Activated CD4-positive, alpha-beta T cell treated with anti-CD3 and anti-CD28 coated beads, Interleukin-2, Interleukin-6, amounts not matched to agents 100 ng/mL and 50 ng/mL, durations not matched to agents 16 hours and 8 hours (primary cell): ENCODE measurements around the gene ASTN2.
"Not testable (repeated sequence)": the region's sequence is repeated elsewhere in the genome, so short reads cannot be mapped to it uniquely, and the experiment has no call there.

ENCODE experiments used
- DNase-seq: peaks from one replicate; pipeline ENCODE4 v3.0.0-alpha.2; 2020

Gene ASTN2

DNA sequence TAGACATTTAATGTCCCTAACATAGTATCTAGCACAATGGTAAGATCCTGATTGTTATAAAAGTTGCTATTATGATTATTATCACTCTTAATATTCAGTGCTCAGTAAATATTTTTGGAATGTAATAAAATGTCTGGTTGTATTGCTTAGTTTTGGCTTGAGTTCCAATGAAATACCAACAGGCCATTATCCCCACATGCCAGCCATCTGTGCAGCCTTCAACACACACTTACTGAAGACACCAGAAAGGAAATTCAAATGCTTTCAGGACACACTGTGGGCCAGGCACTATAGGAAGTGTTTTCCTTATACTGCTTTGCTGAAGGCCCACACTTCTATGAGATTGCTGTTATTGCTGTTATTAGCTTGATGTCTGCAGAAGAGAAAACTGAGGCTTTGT is 570.2 kb downstream of the ASTN2 start:
- DNase-seq: no peak

DNA sequence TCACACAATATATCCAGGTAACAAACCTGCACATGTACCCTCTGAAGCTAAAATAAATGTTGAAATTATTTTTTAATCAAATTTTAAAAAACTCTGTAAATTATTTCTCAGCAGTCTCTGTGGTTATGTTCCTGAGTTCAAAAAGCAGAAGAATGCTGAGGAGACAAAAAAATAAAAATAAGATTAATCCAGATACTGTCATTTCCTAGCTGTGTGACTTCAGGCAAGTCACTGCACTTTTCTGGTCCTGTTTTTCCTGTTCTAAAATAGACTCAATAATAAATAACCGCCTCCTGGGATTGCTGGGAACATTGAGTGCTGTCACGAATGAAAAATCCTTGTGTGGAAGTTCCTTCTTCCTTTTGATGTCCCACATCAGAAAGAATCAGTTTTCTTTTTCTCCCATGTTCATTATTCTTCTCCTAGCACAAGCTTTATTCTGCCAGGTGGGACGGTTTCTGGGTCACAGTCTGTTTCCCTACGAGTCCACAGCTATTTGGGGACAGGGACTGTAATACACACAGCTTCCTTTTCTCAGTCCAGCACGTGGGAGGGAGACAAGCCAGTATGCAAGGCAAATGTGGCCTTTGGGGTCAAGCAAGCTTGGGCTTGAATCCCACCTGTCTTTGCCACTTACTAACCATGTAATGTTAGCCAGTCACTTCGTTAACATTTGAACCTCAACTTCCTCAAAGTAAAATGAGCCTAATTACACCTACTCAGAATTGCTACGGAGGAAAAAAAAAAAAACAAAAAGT is 570.8 kb downstream of the ASTN2 start:
- no peak for DNase-seq

DNA sequence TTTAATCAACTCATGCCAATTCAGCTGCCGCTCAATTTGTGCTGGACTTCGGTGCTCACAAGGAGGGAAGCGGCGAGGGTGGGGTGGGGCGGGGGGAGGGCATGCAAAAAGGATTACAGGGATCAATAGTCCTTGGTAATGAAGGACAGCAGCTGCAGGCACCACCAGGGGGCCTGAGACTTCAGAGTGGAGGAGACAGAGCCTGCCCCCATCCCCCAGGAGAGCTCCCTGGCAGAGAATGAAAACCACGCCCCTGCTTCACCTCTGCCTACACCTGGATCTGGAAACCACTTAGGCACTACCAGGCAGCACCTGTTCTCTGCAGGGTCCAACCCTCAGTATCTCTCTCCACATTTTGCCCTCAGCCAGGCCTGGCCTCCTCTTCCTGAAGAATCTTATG is 572.2 kb downstream of the ASTN2 start:
- DNase-seq: no peak

DNA sequence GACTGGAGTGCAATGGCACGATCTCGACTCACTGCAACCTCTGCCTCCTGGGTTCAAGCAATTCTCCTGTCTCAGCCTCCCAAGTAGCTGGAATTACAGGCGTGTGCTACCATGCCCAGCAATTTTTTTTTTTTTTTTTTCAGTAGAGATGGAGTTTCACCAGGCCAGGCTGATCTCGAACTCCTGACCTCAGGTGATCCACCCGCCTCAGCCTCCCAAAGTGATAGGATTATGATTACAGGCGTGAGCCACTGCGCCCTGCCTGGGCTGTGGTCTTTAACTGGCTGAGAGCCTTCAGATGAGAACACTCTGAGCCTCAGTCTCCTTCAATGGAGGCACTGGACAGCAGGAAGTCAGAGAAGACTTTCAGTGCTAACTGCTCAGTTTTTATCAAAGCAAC is 576.4 kb downstream of the ASTN2 start:
- not testable (repeated sequence) for DNase-seq

DNA sequence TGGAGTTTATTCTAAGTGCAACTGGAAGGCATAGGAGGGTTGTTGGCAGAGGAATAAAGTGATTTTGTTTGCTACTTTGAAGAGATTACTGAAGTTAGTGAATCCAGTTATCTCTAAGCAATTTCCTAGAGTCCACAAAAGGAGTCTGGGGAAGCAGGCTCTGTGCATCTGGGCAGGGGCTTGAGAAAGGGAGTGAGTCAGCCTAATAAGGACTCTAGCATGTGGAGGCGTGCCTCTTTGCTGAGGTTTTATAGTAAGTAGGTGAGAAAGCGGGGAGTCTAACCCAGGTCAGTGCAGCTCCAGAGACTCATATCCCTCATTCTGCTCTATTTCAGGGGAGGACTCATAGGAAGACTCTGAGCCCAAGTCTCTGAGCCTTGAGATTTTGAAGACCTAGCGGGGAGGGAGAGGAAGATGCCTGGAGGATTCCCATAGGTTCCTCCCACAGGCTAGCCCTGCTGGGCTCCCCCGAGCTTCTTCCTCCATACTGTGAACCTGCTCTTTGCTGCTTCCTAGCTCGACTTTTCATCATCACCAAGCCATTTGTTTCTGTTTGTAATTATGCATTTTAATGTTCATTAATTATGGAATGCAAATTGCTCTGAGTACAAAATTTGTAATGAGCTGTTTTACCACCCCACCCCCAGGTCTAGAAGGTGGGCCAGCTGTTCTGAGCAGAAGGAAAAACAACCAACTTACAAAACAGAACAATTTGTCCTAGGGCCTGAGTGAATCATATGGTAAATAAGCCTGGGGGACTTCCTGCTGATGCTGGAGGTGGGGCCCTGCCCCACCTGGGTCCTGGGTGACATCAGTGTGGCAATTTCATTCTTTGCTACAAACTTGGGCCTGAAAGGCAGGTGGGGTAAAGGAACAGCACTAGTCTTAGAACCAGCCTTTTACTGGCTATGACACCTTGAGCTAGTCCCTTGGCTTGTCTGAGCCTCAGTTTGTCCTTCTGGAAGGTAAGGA is 577.6 kb downstream of the ASTN2 start:
- DNase-seq: no peak

DNA sequence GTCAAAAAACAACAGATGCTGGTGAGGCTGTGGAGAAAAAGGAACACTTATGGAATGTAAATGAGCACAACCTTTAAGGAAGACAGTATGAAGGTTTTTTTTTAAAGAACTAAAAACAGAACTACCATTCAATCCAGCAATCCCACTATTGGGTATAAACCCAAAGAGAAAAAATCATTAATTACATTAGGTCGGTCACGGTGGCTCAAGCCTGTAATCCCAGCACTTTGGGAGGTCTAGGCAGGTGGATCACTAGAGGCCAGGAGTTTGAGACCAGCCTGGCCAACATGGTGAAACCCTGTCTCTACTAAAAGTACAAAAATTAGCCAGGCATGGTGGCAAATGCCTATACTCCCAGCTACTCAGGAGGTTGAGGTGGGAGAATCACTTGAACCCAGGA is 584.5 kb downstream of the ASTN2 start:
- DNase-seq: not testable (repeated sequence)

DNA sequence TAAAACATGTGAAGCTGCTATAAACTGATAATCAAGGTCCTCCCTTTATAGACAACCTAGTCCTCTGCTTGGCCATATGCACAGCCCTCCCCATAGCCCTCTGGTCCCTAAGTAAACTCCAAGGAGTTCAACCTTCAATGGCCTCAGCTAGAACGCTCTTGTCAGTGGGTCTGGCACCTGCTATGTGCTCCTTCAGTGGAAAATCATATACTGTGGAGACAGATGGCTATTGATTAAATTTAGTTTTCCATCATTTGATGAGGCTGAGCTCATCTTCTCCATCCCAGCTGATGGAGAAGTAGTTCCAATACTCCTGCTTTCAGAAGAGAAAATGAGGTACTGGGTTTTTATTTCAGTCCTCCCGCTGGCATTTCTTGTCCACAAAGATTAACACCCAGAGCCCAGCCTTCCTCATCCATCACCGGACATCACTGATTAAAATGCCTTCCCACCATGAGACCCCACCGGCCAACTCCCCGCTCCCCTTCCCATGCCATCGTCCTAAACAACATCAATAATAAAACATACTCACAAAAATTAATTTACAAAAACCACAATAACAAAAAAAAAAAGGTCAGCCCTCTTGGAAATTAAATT is 593.1 kb downstream of the ASTN2 start:
- no peak for DNase-seq

DNA sequence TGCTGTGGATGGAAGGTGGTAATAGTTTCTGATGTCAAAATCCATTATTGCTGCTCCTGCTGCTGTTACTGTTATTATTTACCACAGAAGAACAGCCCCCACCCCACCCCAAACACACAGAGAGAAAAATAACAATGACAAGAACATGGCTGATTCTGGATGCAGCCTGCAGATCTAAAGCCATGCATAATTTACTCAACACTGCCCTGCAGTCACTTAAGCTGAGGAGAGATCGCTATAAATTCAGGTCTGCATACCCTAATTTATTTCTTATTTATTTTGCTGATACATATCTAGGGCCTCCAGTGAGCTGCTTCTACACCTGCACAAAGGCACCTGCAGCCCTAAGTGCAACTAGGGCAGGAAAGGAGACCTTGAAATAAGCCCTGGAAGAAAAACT is 595.7 kb downstream of the ASTN2 start:
- no peak for DNase-seq

DNA sequence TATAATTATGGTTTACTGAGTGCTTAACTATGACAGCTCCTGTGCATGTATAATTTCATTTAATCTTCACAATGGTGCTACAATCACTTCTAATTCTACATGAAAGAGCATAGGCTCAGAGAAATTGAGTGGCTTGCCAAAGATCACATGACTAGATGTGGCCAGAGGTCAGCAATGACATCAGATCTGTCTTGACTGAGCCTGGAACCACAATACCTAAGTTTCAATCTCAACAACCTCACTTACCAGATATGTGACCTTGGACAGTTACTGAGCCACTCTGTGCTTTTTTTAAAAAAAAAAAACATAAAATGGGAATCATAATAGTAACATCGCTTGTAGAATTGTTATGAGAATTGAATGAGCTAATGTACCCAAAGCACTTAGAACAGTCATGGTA is 597.1 kb downstream of the ASTN2 start:
- no peak for DNase-seq

DNA sequence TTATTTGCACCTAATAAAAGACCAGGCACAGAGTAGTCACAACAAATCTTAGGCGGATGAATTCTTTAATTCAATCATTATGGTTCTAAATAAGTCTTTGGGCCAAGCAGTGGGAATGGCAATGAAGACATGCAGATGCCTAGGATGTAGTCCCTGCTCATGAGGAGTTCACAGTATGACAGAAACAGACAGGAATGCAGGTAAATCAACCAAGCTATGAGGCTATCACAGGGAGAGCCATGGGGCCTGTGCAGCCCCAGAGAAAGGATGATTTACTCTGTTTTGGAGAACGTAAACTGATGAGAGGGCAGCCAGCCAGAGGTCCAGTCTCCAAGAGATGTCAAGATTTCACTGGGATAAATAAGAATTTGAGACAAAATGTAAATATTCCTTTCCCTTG is 598.4 kb downstream of the ASTN2 start:
- no peak for DNase-seq

DNA sequence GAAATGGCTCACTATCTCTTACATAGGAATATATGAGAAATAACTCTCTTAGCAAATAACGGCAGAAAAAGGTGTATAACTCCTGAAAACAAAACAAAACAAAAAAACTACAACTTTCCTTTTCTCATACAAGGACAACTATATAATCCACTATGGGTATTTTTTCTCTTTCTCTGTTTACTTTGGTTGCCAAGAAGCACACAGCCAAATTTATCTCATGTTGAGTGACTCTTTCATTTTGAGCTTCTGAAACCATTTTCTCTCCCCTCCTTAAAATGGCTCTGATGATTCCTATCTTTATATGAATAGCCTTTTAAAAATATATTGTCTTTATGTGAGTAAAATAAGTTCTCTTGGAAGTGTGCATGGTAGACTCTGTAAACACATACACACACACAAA is 599.0 kb downstream of the ASTN2 start:
- no peak for DNase-seq

DNA sequence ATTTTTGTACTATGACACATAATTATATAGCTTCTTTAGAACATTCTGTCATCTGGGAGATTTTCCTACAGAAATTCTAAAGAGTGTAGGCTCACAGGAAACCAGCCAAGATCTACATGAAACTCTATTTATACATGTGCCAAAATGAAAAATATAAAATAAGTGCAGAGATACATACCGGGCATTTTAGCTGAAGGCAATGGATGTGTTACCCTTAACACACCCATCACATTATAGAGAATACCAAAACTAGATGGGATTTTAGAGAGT is 601.9 kb downstream of the ASTN2 start:
- no peak for DNase-seq

DNA sequence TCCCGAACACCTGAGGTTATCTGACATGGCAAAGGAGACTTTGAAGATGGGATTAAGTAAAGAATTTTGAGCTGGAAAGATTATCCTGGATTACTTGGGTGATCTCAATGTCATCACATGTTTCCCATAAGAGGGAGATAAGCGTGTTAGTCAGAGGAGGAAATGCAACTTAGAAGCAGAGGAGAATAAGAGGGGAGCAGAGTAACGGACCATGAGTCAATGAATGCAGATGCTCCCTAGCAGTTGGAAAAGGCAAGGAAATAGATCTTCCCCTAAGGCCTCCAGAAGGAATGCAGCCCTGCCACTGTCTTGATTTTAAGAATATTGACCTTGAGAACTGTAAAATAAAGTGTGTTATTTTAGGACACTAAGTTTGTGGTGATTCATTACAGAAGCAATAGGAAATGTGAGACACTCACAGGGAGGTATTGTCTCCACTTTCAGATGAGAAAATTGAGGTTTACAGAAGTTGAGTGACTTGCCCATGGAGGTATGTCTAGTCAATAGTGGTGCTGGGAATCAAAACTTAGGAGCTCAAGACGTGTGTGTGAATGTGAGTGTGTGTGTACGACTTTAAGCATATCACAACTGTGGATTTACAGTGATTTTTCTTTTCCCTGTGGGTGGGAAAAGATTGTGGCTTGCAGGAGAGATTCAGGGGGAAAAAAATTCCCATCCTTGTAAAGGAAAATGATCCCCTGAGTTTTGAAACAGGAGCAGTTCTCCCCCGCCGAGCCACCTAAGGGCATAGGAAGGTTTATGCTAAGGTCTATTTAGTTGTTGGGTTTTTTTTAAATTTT is 602.4 kb downstream of the ASTN2 start:
- DNase-seq: no peak

DNA sequence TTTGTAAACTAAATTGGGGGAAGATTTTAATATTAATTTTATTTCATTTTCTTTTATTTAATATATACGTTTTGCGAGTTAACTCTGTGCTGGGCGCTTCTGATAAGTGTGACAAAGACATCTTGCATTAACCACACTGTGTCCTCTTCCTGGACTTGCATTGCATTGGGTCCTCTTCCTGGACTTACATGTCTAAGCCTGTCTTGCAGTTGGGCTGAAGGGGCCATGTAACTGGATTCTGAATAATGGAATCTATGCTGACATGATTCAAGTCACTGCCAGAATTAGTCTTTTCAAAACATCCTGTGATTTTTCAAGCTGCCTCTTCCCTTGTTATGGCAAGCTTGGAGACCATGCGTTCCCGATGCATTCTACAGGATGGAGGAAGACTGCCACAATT is 605.2 kb downstream of the ASTN2 start:
- no peak for DNase-seq

DNA sequence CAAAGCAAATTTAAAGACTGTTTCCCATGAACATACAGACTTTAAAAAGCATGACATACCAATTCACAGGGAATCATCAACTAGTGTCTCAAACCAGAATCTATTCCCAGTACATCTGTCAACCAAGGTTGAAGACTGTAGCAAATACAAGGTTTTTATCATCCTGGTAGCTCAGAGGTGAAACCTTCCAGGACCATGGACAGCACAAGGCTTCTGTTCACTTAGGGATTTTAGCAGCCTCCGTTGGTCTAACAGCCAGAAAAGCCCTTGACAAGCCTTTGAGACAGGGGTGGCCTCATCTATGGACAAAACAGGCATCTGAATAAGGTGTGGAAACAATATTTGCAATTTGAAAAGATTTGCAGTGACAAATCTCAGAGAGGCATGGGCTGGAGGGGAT is 608.8 kb downstream of the ASTN2 start:
- no peak for DNase-seq

DNA sequence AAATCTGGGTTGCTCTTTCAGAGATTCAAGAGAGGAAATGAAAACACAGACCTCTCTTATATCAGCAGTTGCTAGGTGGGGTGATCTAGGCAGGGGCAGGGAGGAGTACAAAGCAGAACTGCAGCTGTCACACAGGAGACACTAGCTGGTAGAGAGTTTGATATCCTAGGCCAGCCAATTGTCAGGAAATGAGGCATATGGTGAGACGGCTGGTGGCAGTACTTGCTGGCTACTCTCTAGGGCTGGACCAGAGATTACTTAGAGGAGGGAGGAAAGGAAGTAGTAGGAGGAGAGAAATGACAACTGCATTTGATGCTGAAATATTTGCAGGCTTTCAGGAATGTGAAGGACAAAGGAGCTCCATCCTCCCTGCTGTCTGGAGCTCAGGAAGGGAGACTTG is 614.0 kb downstream of the ASTN2 start:
- DNase-seq: no peak

DNA sequence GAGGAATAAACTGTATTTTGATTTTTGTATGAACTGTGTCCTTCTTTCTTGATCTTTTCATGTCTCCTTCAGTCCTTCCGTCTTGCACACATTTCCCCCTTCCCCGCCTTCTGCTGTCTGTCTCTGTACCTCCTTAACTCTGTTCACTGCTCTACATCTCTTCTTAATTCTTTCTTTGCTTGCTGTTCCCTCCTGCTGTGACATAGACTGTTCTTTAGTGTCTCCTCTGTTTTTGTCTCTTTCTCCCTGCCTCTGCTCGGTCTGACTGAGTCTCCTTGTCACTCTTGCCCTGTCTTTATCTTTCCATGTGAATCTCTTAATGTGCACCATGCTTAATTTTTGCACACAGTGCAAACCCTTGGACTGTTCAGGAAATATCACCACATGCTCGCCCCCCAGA is 614.8 kb downstream of the ASTN2 start:
- DNase-seq: no peak

DNA sequence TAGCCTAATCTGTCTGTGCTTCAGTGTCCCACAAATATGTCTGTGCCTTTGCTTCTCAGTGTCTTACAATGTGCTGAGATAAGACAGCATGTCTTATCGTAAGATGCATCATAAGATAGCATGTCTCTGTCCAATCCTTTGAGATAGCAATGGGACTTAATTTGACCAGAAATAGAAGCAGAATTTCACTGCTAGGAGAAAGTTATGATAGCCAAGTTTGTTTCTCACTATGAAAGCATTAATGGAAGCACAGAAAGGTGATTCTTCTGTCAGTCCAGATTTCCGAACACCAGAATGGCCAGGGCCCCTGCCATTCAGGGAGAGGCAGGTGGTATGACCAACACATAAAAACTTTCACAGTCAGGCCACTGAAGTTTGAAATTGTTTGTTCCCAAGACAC is 616.3 kb downstream of the ASTN2 start:
- DNase-seq: no peak

DNA sequence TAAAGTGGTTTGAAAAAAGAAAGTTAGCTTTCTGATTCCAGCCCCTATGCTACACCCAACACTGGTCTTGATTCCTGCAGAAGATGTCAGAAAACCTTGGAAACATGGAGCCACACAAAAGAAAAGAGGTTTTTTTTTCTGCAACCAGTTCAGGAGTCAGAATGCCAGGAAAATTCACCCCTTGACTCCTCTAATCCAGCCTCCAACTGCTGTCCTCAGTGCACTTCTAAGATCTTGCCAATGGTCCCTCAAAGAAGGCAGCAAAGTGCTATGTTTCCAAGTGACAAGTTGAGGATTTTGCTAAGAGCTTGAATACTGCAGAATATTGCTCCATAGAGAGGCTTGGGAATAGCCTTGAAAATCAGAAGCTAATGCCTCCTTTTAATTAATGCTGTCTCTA is 617.6 kb downstream of the ASTN2 start:
- no peak for DNase-seq

DNA sequence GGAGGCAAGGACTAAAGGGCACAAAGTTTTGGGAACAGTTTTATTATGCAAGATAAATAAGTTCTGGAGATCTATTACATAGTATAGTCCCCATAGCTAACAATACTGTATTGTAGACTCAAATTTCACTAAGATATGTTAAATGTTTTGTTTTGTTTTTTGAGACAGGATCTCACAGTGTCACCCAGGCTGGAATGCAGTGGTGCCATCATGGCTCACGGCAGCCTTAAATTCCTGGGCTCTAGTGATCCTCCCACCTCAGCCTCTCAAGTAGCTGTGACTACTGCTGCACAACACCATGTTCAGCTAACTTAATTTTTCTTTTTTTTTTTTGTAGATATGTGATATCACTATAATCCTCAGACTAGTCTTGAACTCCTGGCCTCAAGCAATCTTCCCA is 618.2 kb downstream of the ASTN2 start:
- no peak for DNase-seq

DNA sequence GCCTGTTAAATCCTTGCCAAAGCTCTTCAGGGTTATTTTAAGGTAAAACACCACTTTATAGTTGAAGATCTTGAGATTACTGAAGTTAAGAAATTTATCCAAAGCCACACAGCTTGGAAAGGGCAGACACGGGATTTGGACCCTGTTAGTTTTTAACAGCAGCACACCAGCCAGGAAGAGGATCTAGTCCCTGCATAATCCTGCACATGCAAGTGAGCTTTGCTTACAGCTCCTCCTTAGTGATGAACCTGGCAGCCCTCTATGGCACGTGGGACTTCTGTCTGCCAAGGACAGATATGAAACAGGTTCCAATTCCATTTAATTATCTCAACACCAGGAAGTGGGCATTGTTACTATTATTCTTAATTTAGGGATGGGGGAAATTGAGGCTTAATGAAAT is 619.0 kb downstream of the ASTN2 start:
- DNase-seq: no peak

DNA sequence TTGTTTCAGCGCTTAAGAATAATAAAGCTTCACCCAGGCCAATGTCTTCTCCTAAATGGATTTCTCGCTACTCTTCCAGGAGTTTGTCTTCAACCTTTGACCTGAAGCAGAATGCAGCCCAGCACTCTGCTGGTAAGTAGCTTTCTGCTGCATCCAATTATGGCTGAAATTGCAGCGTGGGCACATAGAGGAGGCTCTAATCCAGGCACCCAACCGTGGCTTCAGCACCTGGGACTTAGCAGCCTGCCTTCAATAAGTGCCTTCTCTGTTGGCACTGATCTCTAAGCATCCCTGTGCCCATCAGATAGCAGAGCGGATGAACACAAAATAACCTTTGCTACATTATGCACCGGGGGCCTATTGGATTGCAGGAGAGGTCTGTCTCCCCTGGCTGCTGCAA is 622.6 kb downstream of the ASTN2 start:
- no peak for DNase-seq

DNA sequence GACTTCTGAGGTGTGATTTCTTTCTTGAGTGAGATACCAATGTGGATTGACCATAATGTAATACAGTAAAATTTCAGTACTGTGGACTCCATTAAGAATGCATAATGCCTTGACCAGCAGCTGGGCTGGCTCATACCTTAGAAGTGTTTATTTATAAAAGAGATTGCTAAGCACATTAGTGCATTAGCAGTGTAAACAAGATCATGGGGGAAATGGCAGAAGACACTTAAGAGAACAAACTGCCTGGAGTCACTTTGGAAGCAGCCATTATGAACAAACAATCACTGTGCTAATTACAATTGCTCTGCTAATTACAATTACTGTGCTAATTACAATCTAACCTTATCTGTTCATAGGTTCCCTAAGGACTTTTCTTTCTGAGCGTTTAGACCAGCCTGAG is 623.5 kb downstream of the ASTN2 start:
- no peak for DNase-seq
